Tibial nerve (tissue), 3 donors: ENCODE measurements around the gene KLK12.

ENCODE experiments used
- CTCF ChIP-seq, 5 experiments: fragments of 200-600 bp in 3 of 5; fragments of 450-650 bp in 2 of 5; sonication (generic) in 3 of 5; IDR thresholded peaks; one replicate each; pipeline ENCODE4 v1.5.1; 2016 to 2019; ENCODE audit warnings: antibody characterized with exemption in 5 of 5, mild to moderate bottlenecking in 3 of 5, moderate library complexity in 2 of 5
- POLR2A ChIP-seq, 2 donors: fragments of 450-650 bp; IDR thresholded peaks; one replicate each; pipeline ENCODE4 v1.6.1; 2017; ENCODE audit warnings: antibody characterized with exemption in 2 of 2, mild to moderate bottlenecking in 2 of 2, moderate library complexity in 2 of 2

- TF ChIP-seq CTCF (IDR thresholded peaks at IDR 0.05) = no peak
- TF ChIP-seq POLR2A (IDR thresholded peaks at IDR 0.05) = no peak
Measured at GRCh38 chr19:50980208-50980607, 54.6 kb downstream of the KLK12 start.
